Activated CD4-positive, alpha-beta T cell treated with anti-CD3 and anti-CD28 coated beads, Interleukin-2, amount 50 U/mL, for 1 hour (primary cell): Measurements from ENCODE around the gene TNNT1.

ENCODE experiments used
- DNase-seq: peaks from one replicate; pipeline ENCODE4 v3.0.0-alpha.2; 2020

Gene TNNT1

GRCh38 chr19:55106591-55106990 is 42.4 kb downstream of the TNNT1 start:
- DNase-seq = no peak

GRCh38 chr19:55105237-55105636 is 43.8 kb downstream of the TNNT1 start:
- no peak for DNase-seq

GRCh38 chr19:55103190-55103589 is 45.8 kb downstream of the TNNT1 start:
- no peak for DNase-seq

- DNase-seq = no peak
These were observed 47.7 kb downstream of the TNNT1 start for GRCh38 chr19:55101261-55101660.

GRCh38 chr19:55099557-55100506 is 49.2 kb downstream of the TNNT1 start:
- DNase-seq = no peak

GRCh38 chr19:55098716-55099556 is 50.1 kb downstream of the TNNT1 start:
- no peak for DNase-seq

GRCh38 chr19:55097864-55098715 is 50.9 kb downstream of the TNNT1 start:
- no peak for DNase-seq

GRCh38 chr19:55096061-55096701 is 52.8 kb downstream of the TNNT1 start:
- no peak for DNase-seq

- no peak for DNase-seq
These were observed 53.5 kb downstream of the TNNT1 start for GRCh38 chr19:55095260-55096060.

GRCh38 chr19:55094456-55095259 is 54.3 kb downstream of the TNNT1 start:
- no peak for DNase-seq

GRCh38 chr19:55092423-55093318 is 56.3 kb downstream of the TNNT1 start:
- DNase-seq = no peak

GRCh38 chr19:55091955-55092354 is 57.1 kb downstream of the TNNT1 start:
- DNase-seq = no peak

- no peak for DNase-seq
These were observed 57.7 kb downstream of the TNNT1 start for GRCh38 chr19:55091126-55091910.

- no peak for DNase-seq
These were observed 58.4 kb downstream of the TNNT1 start for GRCh38 chr19:55090564-55090963.

GRCh38 chr19:55089342-55089944 is 59.6 kb downstream of the TNNT1 start:
- no peak for DNase-seq

GRCh38 chr19:55088543-55089341 is 60.3 kb downstream of the TNNT1 start:
- DNase-seq = peak; percentile 81

- no peak for DNase-seq
These were observed 61.0 kb downstream of the TNNT1 start for GRCh38 chr19:55088021-55088451.
